Astrocyte (in vitro differentiated cells and primary cell): Measurements from ENCODE around the gene DCDC1. TPM values are rescaled to one million over a fixed set of nuclear protein-coding genes. Genes with fewer than 3 reads are reported as not detected.

Source experiments
- DNase-seq: peaks from one replicate; pipeline ENCODE4 v3.0.0-alpha.2; 2010; ENCODE audit warnings: low read depth
- FAIRE-seq: peaks from 2 replicates; lab custom pipeline; 2011; peaks lifted over from hg19 to GRCh38; lab: Jason Lieb, UNC
- H2AFZ ChIP-seq: 2 replicates; pipeline ENCODE4 v1.6.0; 2012; ENCODE audit warnings: low read depth, low read length, inconsistent platforms
- H3K27ac ChIP-seq: 2 replicates; pipeline ENCODE4 v1.5.1; 2011; ENCODE audit warnings: low read depth, low read length, inconsistent platforms
- H3K27me3 ChIP-seq: 2 replicates; pipeline ENCODE4 v1.6.0; 2011; ENCODE audit warnings: low read length, inconsistent platforms; ENCODE audit not compliant: insufficient read depth
- H3K36me3 ChIP-seq: 2 replicates; pipeline ENCODE4 v1.5.1; 2011; ENCODE audit warnings: low read length, inconsistent platforms; ENCODE audit not compliant: insufficient read depth
- H3K4me1 ChIP-seq: 2 replicates; pipeline ENCODE4 v1.5.1; 2011; ENCODE audit warnings: low read length, inconsistent platforms; ENCODE audit not compliant: insufficient read depth
- H3K4me2 ChIP-seq: 2 replicates; pipeline ENCODE4 v1.6.0; 2012; ENCODE audit warnings: low read length, inconsistent platforms
- H3K4me3 ChIP-seq: 2 replicates; pipeline ENCODE4 v1.5.1; 2011; ENCODE audit warnings: low read depth, mild to moderate bottlenecking, low read length, inconsistent platforms; ENCODE audit not compliant: insufficient read depth
- H3K79me2 ChIP-seq: 2 replicates; pipeline ENCODE4 v1.6.0; 2012; ENCODE audit warnings: mild to moderate bottlenecking, low read length, inconsistent platforms; ENCODE audit not compliant: insufficient read depth
- H3K9ac ChIP-seq: 2 replicates; pipeline ENCODE4 v1.6.0; 2012; ENCODE audit warnings: mild to moderate bottlenecking, low read length, inconsistent platforms
- H3K9me3 ChIP-seq: 2 replicates; pipeline ENCODE4 v1.5.1; 2012; ENCODE audit warnings: low read depth, mild to moderate bottlenecking, low read length, inconsistent platforms; ENCODE audit not compliant: insufficient read depth
- H4K20me1 ChIP-seq: 2 replicates; pipeline ENCODE4 v1.6.0; 2012; ENCODE audit warnings: low read length, inconsistent platforms; ENCODE audit not compliant: insufficient read depth
- H3K27ac Mint-ChIP-seq: one replicate; pipeline ENCODE4 v1.8.0; 2021; ENCODE audit warnings: mild to moderate bottlenecking, mixed read lengths; ENCODE audit not compliant: unreplicated experiment
- H3K27me3 Mint-ChIP-seq: one replicate; pipeline ENCODE4 v1.8.0; 2021; ENCODE audit warnings: low read depth, mixed read lengths; ENCODE audit not compliant: unreplicated experiment
- H3K36me3 Mint-ChIP-seq: one replicate; pipeline ENCODE4 v1.8.0; 2021; ENCODE audit warnings: low read depth, mixed read lengths; ENCODE audit not compliant: unreplicated experiment
- H3K4me1 Mint-ChIP-seq: one replicate; pipeline ENCODE4 v1.8.0; 2021; ENCODE audit warnings: low read depth, mixed read lengths; ENCODE audit not compliant: unreplicated experiment
- H3K4me3 Mint-ChIP-seq: one replicate; pipeline ENCODE4 v1.8.0; 2021; ENCODE audit warnings: mild to moderate bottlenecking, moderate library complexity, mixed read lengths; ENCODE audit not compliant: unreplicated experiment
- H3K9me3 Mint-ChIP-seq: one replicate; pipeline ENCODE4 v1.8.0; 2021; ENCODE audit warnings: mild to moderate bottlenecking, mixed read lengths; ENCODE audit not compliant: unreplicated experiment
- CTCF ChIP-seq: IDR thresholded peaks from 2 replicates; pipeline ENCODE4 v1.5.1; 2011; ENCODE audit warnings: low read depth, mild to moderate bottlenecking, inconsistent platforms, low read length, moderate library complexity; ENCODE audit not compliant: insufficient read depth
- EZH2 ChIP-seq: IDR thresholded peaks from 2 replicates; pipeline ENCODE4 v1.6.1; 2012; ENCODE audit warnings: mild to moderate bottlenecking, low read length, inconsistent platforms; ENCODE audit not compliant: insufficient read depth
- total RNA-seq: library from RNA; stranded (reverse); gene quantifications from 2 replicates; pipeline ENCODE4 v1.2.1, GENCODE V29; 2021

The DCDC1 gene
- total RNA-seq, 1 donor from 2014 or later, result 1.4 TPM

- Histone ChIP-seq H3K27me3 (no peaks in the 10 kb centered on the region), H3K79me2 (no peaks in the 10 kb centered on the region), H3K9me3 (no peaks in the 10 kb centered on the region), H3K4me1 (no peaks in the 10 kb centered on the region), H3K27ac (no peak overlapping the region), H3K36me3 (no peaks in the 10 kb centered on the region), H3K9ac (no peak overlapping the region), H3K4me2 (no peak overlapping the region), H3K4me3 (no peak overlapping the region), H2AFZ (no peak overlapping the region), H4K20me1 (no peaks in the 10 kb centered on the region)
- H3K27me3 Mint-ChIP-seq, result no peaks in the 10 kb centered on the region
- TF ChIP-seq CTCF, result no peak
- no peak for TF ChIP-seq EZH2
- no peaks in the 10 kb centered on the region for H3K4me1 Mint-ChIP-seq
- H3K4me3 Mint-ChIP-seq, result no peak overlapping the region
- no peak for FAIRE-seq
- DNase-seq, result no peak
- H3K9me3 Mint-ChIP-seq, result no peaks in the 10 kb centered on the region
- H3K27ac Mint-ChIP-seq, result no peak overlapping the region
- no peaks in the 10 kb centered on the region for H3K36me3 Mint-ChIP-seq
These were observed 347.5 kb downstream of the DCDC1 start for GRCh38 chr11:31022080-31022479.

GRCh38 chr11:31019786-31020185 is 349.8 kb downstream of the DCDC1 start:
- no peaks in the 10 kb centered on the region for H3K4me1 Mint-ChIP-seq
- Histone ChIP-seq H3K4me2 (no peak overlapping the region), H3K4me3 (no peak overlapping the region), H3K4me1 (no peaks in the 10 kb centered on the region), H3K9ac (no peak overlapping the region), H2AFZ (no peak overlapping the region), H3K27me3 (no peaks in the 10 kb centered on the region), H4K20me1 (no peaks in the 10 kb centered on the region), H3K27ac (no peak overlapping the region), H3K79me2 (no peaks in the 10 kb centered on the region), H3K9me3 (no peaks in the 10 kb centered on the region), H3K36me3 (no peaks in the 10 kb centered on the region)
- DNase-seq (no peak), FAIRE-seq (no peak)
- H3K27me3 Mint-ChIP-seq, result no peaks in the 10 kb centered on the region
- TF ChIP-seq CTCF, result no peak
- no peak for TF ChIP-seq EZH2
- no peaks in the 10 kb centered on the region for H3K36me3 Mint-ChIP-seq
- no peak overlapping the region for H3K27ac Mint-ChIP-seq
- no peak overlapping the region for H3K4me3 Mint-ChIP-seq
- no peaks in the 10 kb centered on the region for H3K9me3 Mint-ChIP-seq

GRCh38 chr11:31005202-31005601 is 364.3 kb downstream of the DCDC1 start:
- Histone ChIP-seq H3K4me2 (no peak overlapping the region), H3K27ac (no peak overlapping the region), H3K79me2 (no peaks in the 10 kb centered on the region), H3K27me3 (no peaks in the 10 kb centered on the region), H3K4me1 (no peaks in the 10 kb centered on the region), H3K36me3 (no peaks in the 10 kb centered on the region), H3K9me3 (no peaks in the 10 kb centered on the region), H2AFZ (no peak overlapping the region), H3K4me3 (no peak overlapping the region), H4K20me1 (no peaks in the 10 kb centered on the region), H3K9ac (no peak overlapping the region)
- no peaks in the 10 kb centered on the region for H3K36me3 Mint-ChIP-seq
- DNase-seq, result no peak
- H3K4me3 Mint-ChIP-seq, result no peak overlapping the region
- no peak for FAIRE-seq
- no peaks in the 10 kb centered on the region for H3K9me3 Mint-ChIP-seq
- TF ChIP-seq CTCF (no peak), EZH2 (no peak)
- H3K27me3 Mint-ChIP-seq, result no peaks in the 10 kb centered on the region
- no peak overlapping the region for H3K27ac Mint-ChIP-seq
- no peaks in the 10 kb centered on the region for H3K4me1 Mint-ChIP-seq
